ENCODE data around the gene CRYBA1.
"Not testable (repeated sequence)": the region's sequence is repeated elsewhere in the genome, so short reads cannot be mapped to it uniquely, and the experiment has no call there.

Gene CRYBA1, protein sequence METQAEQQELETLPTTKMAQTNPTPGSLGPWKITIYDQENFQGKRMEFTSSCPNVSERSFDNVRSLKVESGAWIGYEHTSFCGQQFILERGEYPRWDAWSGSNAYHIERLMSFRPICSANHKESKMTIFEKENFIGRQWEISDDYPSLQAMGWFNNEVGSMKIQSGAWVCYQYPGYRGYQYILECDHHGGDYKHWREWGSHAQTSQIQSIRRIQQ

DNA sequence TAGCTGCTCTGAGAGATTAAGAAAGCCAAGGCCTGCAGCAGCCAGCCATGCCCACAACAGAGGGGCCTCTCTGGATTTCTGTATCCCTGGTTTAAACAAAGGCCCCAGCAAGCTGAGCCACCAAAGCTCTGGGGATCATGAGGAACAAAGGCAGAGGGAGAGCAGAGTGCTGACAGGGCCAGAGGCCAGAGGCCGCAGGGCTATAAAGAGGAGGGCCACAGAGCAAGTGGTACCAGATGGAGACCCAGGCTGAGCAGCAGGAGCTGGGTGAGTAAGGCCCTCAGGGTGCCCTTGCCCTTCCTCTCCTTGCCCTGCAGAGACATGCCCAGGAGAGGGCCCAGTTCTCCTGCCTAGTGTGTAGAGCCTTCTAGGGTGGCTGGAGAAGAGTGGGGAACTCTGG is at the start of gene CRYBA1:
Gene CRYBA1, plus strand, starts transcription at position 232 of the 400 bp plus-strand sequence. Its CDS starts 5 bp downstream, at position 237.
- no peaks in the 10 kb centered on the region for H3K27me3 ChIP-seq (replicated peaks; ENCODE audit: insufficient read depth, low read length)
- H3K27ac ChIP-seq (ENCODE audit: low read length) = no peak within 1 kb of the TSS
- no peak within 1 kb of the TSS for H2AFZ ChIP-seq (ENCODE audit: low read length)
- H3K36me3 ChIP-seq (replicated peaks; ENCODE audit: insufficient read depth, low read length) = no peaks in the 10 kb centered on the region
- 0 out of 2 replicates have a peak within 1 kb of the TSS, but pooled peaks have one; percentile 4 for H3K4me2 ChIP-seq (ENCODE audit: low read depth, low read length)
- H3F3A ChIP-seq (ENCODE audit: insufficient read depth, low read length) = 0 out of 2 replicates have a peak, but pooled peaks cover 2% of the 10 kb centered on the region
- no peaks in the 10 kb centered on the region for H3K9me2 ChIP-seq (replicated peaks; ENCODE audit: insufficient read depth, low read length)
- H3K9me3 ChIP-seq (replicated peaks; ENCODE audit: insufficient read depth, low read length) = no peaks in the 10 kb centered on the region
- TF ChIP-seq, protein P1, sequence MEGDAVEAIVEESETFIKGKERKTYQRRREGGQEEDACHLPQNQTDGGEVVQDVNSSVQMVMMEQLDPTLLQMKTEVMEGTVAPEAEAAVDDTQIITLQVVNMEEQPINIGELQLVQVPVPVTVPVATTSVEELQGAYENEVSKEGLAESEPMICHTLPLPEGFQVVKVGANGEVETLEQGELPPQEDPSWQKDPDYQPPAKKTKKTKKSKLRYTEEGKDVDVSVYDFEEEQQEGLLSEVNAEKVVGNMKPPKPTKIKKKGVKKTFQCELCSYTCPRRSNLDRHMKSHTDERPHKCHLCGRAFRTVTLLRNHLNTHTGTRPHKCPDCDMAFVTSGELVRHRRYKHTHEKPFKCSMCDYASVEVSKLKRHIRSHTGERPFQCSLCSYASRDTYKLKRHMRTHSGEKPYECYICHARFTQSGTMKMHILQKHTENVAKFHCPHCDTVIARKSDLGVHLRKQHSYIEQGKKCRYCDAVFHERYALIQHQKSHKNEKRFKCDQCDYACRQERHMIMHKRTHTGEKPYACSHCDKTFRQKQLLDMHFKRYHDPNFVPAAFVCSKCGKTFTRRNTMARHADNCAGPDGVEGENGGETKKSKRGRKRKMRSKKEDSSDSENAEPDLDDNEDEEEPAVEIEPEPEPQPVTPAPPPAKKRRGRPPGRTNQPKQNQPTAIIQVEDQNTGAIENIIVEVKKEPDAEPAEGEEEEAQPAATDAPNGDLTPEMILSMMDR (IDR thresholded peaks at IDR 0.05; ENCODE audit: low read length) = no peak
- TF ChIP-seq EZH2phosphoT487 (IDR thresholded peaks at IDR 0.05; ENCODE audit: low read length) (no peak), EZH2 (optimal IDR thresholded peaks at IDR 0.05; ENCODE audit: low read depth, low read length) (no peak)
- DNase-seq = no peak
- no peak within 1 kb of the TSS for H3K9ac ChIP-seq (ENCODE audit: low read length)
- H3K4me1 ChIP-seq (ENCODE audit: low read length) = peaks cover 11% of the 10 kb centered on the region; the same call in 1 of the 2 replicates
- no peaks in the 10 kb centered on the region for H4K20me1 ChIP-seq (ENCODE audit: insufficient read depth, low read length)
- H3K79me2 ChIP-seq (ENCODE audit: low read length) = no peaks in the 10 kb centered on the region
- no peak within 1 kb of the TSS for H3K4me3 ChIP-seq (ENCODE audit: low read length)

DNA sequence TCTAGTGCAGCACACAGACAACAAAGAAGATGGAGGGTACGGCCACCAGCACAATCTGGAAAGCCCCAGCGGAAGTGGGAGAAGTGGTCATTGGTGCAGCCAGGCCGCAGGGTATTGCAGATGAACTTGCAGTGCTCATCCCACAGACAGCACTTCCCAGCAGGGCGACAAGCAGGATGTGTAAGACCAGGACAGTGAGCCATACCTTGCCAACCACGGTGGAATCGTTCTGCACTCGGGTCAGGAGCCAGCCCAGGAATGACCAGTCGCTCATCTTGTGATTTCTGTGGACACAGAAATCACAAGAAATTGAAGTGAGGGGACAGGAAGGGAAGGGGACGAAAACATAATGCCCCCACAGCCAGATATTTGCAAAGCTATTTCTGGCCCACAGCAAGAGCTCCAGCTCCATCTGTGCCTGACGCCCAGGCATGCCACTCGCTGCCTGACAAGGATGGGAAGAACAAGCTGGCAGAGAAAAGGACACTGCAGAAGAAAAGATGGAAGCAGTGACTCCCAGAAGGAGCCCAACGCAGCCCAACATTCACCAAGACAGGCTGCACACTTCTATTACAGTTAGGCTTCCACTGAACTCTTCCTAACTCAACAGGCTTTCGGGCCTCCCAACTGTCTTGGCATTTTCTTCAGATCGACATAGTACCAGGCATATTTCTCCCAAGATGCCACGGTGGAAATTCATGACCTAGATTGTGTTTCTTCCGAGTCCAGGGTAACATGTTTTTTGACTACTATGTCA is 49.0 kb upstream of the CRYBA1 start:
- H3K4me1 ChIP-seq (ENCODE audit: low read length) = no peaks in the 10 kb centered on the region
- no peak overlapping the region for H3K4me3 ChIP-seq (ENCODE audit: low read length)
- H3K79me2 ChIP-seq (ENCODE audit: low read length) = no peaks in the 10 kb centered on the region
- H3K9me2 ChIP-seq (replicated peaks; ENCODE audit: insufficient read depth, low read length) = no peaks in the 10 kb centered on the region
- no peak overlapping the region for H3K9ac ChIP-seq (ENCODE audit: low read length)
- H3K27me3 ChIP-seq (replicated peaks; ENCODE audit: insufficient read depth, low read length) = no peaks in the 10 kb centered on the region
- H2AFZ ChIP-seq (ENCODE audit: low read length) = 0 out of 2 replicates have a peak overlapping the region, but pooled peaks have one; percentile 31
- no peaks in the 10 kb centered on the region for H3K9me3 ChIP-seq (replicated peaks; ENCODE audit: insufficient read depth, low read length)
- H3F3A ChIP-seq (ENCODE audit: insufficient read depth, low read length) = no peaks in the 10 kb centered on the region
- no peak for DNase-seq
- TF ChIP-seq, protein P1 (IDR thresholded peaks at IDR 0.05; ENCODE audit: low read length) = no peak
- TF ChIP-seq EZH2 (optimal IDR thresholded peaks at IDR 0.05; ENCODE audit: low read depth, low read length) (no peak), EZH2phosphoT487 (IDR thresholded peaks at IDR 0.05; ENCODE audit: low read length) (no peak)
- no peak overlapping the region for H3K4me2 ChIP-seq (ENCODE audit: low read depth, low read length)
- H3K27ac ChIP-seq (ENCODE audit: low read length) = no peak overlapping the region
- H4K20me1 ChIP-seq (ENCODE audit: insufficient read depth, low read length) = no peaks in the 10 kb centered on the region
- no peaks in the 10 kb centered on the region for H3K36me3 ChIP-seq (replicated peaks; ENCODE audit: insufficient read depth, low read length)

DNA sequence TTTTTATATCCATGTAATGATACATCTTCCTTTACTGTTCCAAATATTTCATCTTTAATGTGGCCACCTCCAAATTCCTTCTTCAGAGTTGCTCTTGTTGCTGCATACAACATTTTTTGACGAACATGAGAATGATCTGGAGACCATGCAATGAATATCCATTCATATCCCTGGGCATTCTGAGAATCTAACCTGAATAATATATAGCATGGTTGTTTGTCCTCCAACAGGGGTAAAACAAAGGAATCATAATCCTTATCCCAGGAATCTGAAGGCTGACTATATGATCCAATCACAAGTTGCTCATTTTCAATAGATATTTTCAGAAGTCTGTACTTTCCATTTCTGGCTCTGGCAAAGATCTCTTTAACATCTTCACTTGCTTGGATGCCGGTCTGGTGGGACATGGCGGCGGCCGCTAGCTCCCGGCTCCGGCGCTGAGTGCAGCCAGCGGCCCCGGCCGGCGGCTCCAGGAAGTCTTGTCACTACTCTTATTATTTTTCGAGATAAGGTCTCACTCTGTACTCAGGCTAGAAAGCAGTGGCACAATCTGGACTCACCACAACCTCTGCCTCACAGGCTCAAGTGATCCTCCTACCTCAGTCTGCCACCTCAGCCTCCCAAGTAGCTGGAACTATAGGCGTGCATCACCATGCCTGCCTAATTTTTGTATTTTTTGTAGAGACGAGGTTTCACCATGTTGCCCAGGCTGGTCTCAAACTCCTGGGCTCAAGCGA is 42.4 kb upstream of the CRYBA1 start:
- H3K36me3 ChIP-seq (replicated peaks; ENCODE audit: insufficient read depth, low read length); DNase-seq; H3K4me1 ChIP-seq (ENCODE audit: low read length); H3F3A ChIP-seq (ENCODE audit: insufficient read depth, low read length); H3K4me3 ChIP-seq (ENCODE audit: low read length); H3K9ac ChIP-seq (ENCODE audit: low read length); H4K20me1 ChIP-seq (ENCODE audit: insufficient read depth, low read length); H3K27ac ChIP-seq (ENCODE audit: low read length); H3K9me3 ChIP-seq (replicated peaks; ENCODE audit: insufficient read depth, low read length); H3K27me3 ChIP-seq (replicated peaks; ENCODE audit: insufficient read depth, low read length); H2AFZ ChIP-seq (ENCODE audit: low read length); H3K79me2 ChIP-seq (ENCODE audit: low read length); H3K9me2 ChIP-seq (replicated peaks; ENCODE audit: insufficient read depth, low read length); H3K4me2 ChIP-seq (ENCODE audit: low read depth, low read length): not testable (repeated sequence)
